BLaER1 treated with 17β-estradiol and CSF1 and Interleukin-3, amounts not matched to agents 10 nM and 100 nM (cell line): ENCODE data around the gene IFT81.
"Not testable (repeated sequence)": the region's sequence is repeated elsewhere in the genome, so short reads cannot be mapped to it uniquely, and the experiment has no call there.

Experiments used
- H3K27ac ChIP-seq, 11 experiments: shearing (Covaris generic); formaldehyde crosslinking; 2 replicates each; pipeline ENCODE4 v1.8.1; 2022
- H3K27me3 ChIP-seq, 11 experiments: shearing (Covaris generic); formaldehyde crosslinking; 2 replicates each; pipeline ENCODE4 v1.8.1; 2022
- H3K36me3 ChIP-seq, 11 experiments: shearing (Covaris generic); formaldehyde crosslinking; 2 replicates each; pipeline ENCODE4 v1.8.1; 2022
- H3K4me1 ChIP-seq, 10 experiments: shearing (Covaris generic); formaldehyde crosslinking; 2 replicates each; pipeline ENCODE4 v1.8.1; 2022
- H3K4me2 ChIP-seq, 11 experiments: shearing (Covaris generic); formaldehyde crosslinking; 2 replicates each; pipeline ENCODE4 v1.8.1; 2022
- H3K4me3 ChIP-seq, 10 experiments: shearing (Covaris generic); formaldehyde crosslinking; 2 replicates each; pipeline ENCODE4 v1.8.1; 2022
- H3K9ac ChIP-seq, 11 experiments: shearing (Covaris generic); formaldehyde crosslinking; 2 replicates each; pipeline ENCODE4 v1.8.1; 2022
- H3K9me3 ChIP-seq, 11 experiments: shearing (Covaris generic); formaldehyde crosslinking; replicated peaks in 1 of 11; 2 replicates each; pipeline ENCODE4 v1.8.1; 2022
- H4K20me1 ChIP-seq, 11 experiments: shearing (Covaris generic); formaldehyde crosslinking; 2 replicates each; pipeline ENCODE4 v1.8.1; 2022
- Cebpa-rat ChIP-seq, 11 experiments: shearing (Covaris generic); IDR thresholded peaks; 2 replicates each; pipeline ENCODE4 v1.8.1; 2022

IFT81 gene

GRCh38 chr12:110124269-110124995, at the start of gene IFT81:
TSS of gene IFT81 (plus strand) at chr12:110124357. CDS start at chr12:110127381, 3,024 bp downstream.
- no peaks in the 10 kb centered on the region for H3K27me3 ChIP-seq
- H3K4me1 ChIP-seq, result peaks cover 4 to 27% (median 19%) of the 10 kb centered on the region in 10 experiments; a peak in 18 of 20 replicates
- H3K4me3 ChIP-seq, result peak within 1 kb of the TSS; percentile 79 to 99 (median 96)
- H3K4me2 ChIP-seq, result peak within 1 kb of the TSS; percentile 78 to 94 (median 87)
- no peak for TF ChIP-seq Cebpa-rat (IDR thresholded peaks at IDR 0.05)
- H3K9me3 ChIP-seq, result no peaks in the 10 kb centered on the region
- H3K9ac ChIP-seq, result peak within 1 kb of the TSS; percentile 81 to 94 (median 89)
- peak within 1 kb of the TSS; percentile 83 to 95 (median 85) for H3K27ac ChIP-seq
- H3K36me3 ChIP-seq, result peaks cover 0 to 14% (median 9%) of the 10 kb centered on the region in 11 experiments; a peak in 9 of 22 replicates
- no peaks in the 10 kb centered on the region for H4K20me1 ChIP-seq

GRCh38 chr12:110075880-110076279, 48.3 kb upstream of the IFT81 start:
- H3K27ac ChIP-seq, result no peak overlapping the region
- TF ChIP-seq Cebpa-rat (IDR thresholded peaks at IDR 0.05), result no peak
- peaks cover 0 to 7% (median 0%) of the 10 kb centered on the region in 11 experiments; a peak in 3 of 22 replicates for H3K9me3 ChIP-seq
- H3K4me3 ChIP-seq, result no peak overlapping the region
- peaks cover 35 to 44% (median 40%) of the 10 kb centered on the region in 10 experiments for H3K4me1 ChIP-seq
- H3K27me3 ChIP-seq, result no peaks in the 10 kb centered on the region
- no peaks in the 10 kb centered on the region for H3K36me3 ChIP-seq
- no peak overlapping the region for H3K9ac ChIP-seq
- H3K4me2 ChIP-seq, result no peak overlapping the region
- no peaks in the 10 kb centered on the region for H4K20me1 ChIP-seq

GRCh38 chr12:110077800-110078199, 46.4 kb upstream of the IFT81 start:
- no peak for TF ChIP-seq Cebpa-rat (IDR thresholded peaks at IDR 0.05)
- Histone ChIP-seq H3K27ac (no peak overlapping the region; a peak in 1 of 22 replicates), H4K20me1 (no peaks in the 10 kb centered on the region), H3K36me3 (no peaks in the 10 kb centered on the region), H3K9me3 (peaks cover 0 to 7% (median 0%) of the 10 kb centered on the region in 11 experiments; a peak in 3 of 22 replicates), H3K4me1 (peaks cover 34 to 49% (median 39%) of the 10 kb centered on the region in 10 experiments), H3K9ac (no peak overlapping the region), H3K27me3 (no peaks in the 10 kb centered on the region), H3K4me3 (no peak overlapping the region), H3K4me2 (no peak overlapping the region)

- peak overlapping the region in 7 of 10 experiments; percentile 1 to 38 (median 21); a peak in 7 of 20 replicates for H3K4me3 ChIP-seq
- no peaks in the 10 kb centered on the region for H3K27me3 ChIP-seq
- TF ChIP-seq Cebpa-rat (IDR thresholded peaks at IDR 0.05), result 0 out of 22 replicates have a peak, but pooled peaks of 1 of the 11 experiments have one; percentile 19
- H3K36me3 ChIP-seq, result no peaks in the 10 kb centered on the region
- H3K27ac ChIP-seq, result peak overlapping the region; percentile 77 to 90 (median 84)
- H4K20me1 ChIP-seq, result no peaks in the 10 kb centered on the region
- peaks cover 20 to 34% (median 27%) of the 10 kb centered on the region in 10 experiments for H3K4me1 ChIP-seq
- peaks cover 0 to 7% (median 0%) of the 10 kb centered on the region in 11 experiments; a peak in 3 of 22 replicates for H3K9me3 ChIP-seq
- peak overlapping the region; percentile 56 to 88 (median 71) for H3K4me2 ChIP-seq
- peak overlapping the region; percentile 24 to 75 (median 65); a peak in 19 of 22 replicates for H3K9ac ChIP-seq
These were observed 44.4 kb upstream of the IFT81 start for GRCh38 chr12:110079477-110080400.

GRCh38 chr12:110080410-110080809, 43.7 kb upstream of the IFT81 start:
- Histone ChIP-seq H3K27me3 (no peaks in the 10 kb centered on the region), H3K36me3 (no peaks in the 10 kb centered on the region), H3K9ac (peak overlapping the region in 6 of 11 experiments; percentile 52 to 75 (median 66); a peak in 5 of 22 replicates), H3K9me3 (peaks cover 0 to 7% (median 0%) of the 10 kb centered on the region in 11 experiments; a peak in 3 of 22 replicates), H3K4me3 (peak overlapping the region in 3 of 10 experiments; percentile 21 to 34 (median 26); a peak in 1 of 20 replicates), H3K4me1 (peaks cover 20 to 34% (median 27%) of the 10 kb centered on the region in 10 experiments), H3K4me2 (peak overlapping the region; percentile 56 to 88 (median 71)), H3K27ac (peak overlapping the region; percentile 77 to 90 (median 84); a peak in 20 of 22 replicates), H4K20me1 (no peaks in the 10 kb centered on the region)
- TF ChIP-seq Cebpa-rat (IDR thresholded peaks at IDR 0.05), result no peak

- H3K27ac ChIP-seq, result no peak overlapping the region
- no peak for TF ChIP-seq Cebpa-rat (IDR thresholded peaks at IDR 0.05)
These were observed 39.7 kb upstream of the IFT81 start for GRCh38 chr12:110084314-110085015.

GRCh38 chr12:110088216-110088615, 35.9 kb upstream of the IFT81 start:
- Histone ChIP-seq H3K27ac (peak overlapping the region in 7 of 11 experiments; percentile 38 to 71 (median 60); a peak in 11 of 22 replicates), H3K4me1 (peaks cover 17 to 59% (median 27%) of the 10 kb centered on the region in 10 experiments), H3K4me2 (peak overlapping the region; percentile 10 to 90 (median 62); a peak in 20 of 22 replicates)

More at GRCh38 chr12:110084314-110085015, 39.7 kb upstream of the IFT81 start:
- no peaks in the 10 kb centered on the region for H3K27me3 ChIP-seq
- H3K4me1 ChIP-seq, result peaks cover 33 to 58% (median 44%) of the 10 kb centered on the region in 10 experiments
- no peaks in the 10 kb centered on the region for H4K20me1 ChIP-seq
- H3K4me3 ChIP-seq, result no peak overlapping the region
- H3K9me3 ChIP-seq, result peaks cover 0 to 7% (median 0%) of the 10 kb centered on the region in 11 experiments; a peak in 3 of 22 replicates
- no peaks in the 10 kb centered on the region for H3K36me3 ChIP-seq
- no peak overlapping the region for H3K4me2 ChIP-seq
- no peak overlapping the region for H3K9ac ChIP-seq

GRCh38 chr12:110088936-110089335, 35.2 kb upstream of the IFT81 start:
- Histone ChIP-seq H4K20me1 (no peaks in the 10 kb centered on the region), H3K4me1 (peaks cover 17 to 59% (median 27%) of the 10 kb centered on the region in 10 experiments), H3K4me3 (no peak overlapping the region), H3K4me2 (peak overlapping the region in 10 of 11 experiments; percentile 10 to 90 (median 68); a peak in 16 of 22 replicates), H3K9me3 (no peaks in the 10 kb centered on the region), H3K27me3 (no peaks in the 10 kb centered on the region), H3K9ac (peak overlapping the region in 5 of 11 experiments; percentile 16 to 58 (median 48); a peak in 8 of 22 replicates), H3K27ac (peak overlapping the region in 8 of 11 experiments; percentile 19 to 71 (median 58); a peak in 14 of 22 replicates), H3K36me3 (no peaks in the 10 kb centered on the region)
- TF ChIP-seq Cebpa-rat (IDR thresholded peaks at IDR 0.05), result no peak

More at GRCh38 chr12:110088216-110088615, 35.9 kb upstream of the IFT81 start:
- H4K20me1 ChIP-seq, H3K36me3 ChIP-seq, H3K27me3 ChIP-seq, H3K9me3 ChIP-seq, H3K4me3 ChIP-seq: not testable (repeated sequence)
- H3K9ac ChIP-seq, result peak overlapping the region in 3 of 11 experiments; percentile 48 to 58 (median 51); a peak in 8 of 22 replicates
